ENCODE measurements around the gene GPR15LG.
A peak's percentile ranks its signal among the peaks of the same experiment; 100 is the strongest.
"Not testable (repeated sequence)": the region's sequence is repeated elsewhere in the genome, so short reads cannot be mapped to it uniquely, and the experiment has no call there.

The GPR15LG gene

GRCh38 chr10:84173501-84173929, at the start of gene GPR15LG:
Gene GPR15LG, plus strand, starts transcription at chr10:84173801. Its CDS starts 51 bp downstream, at chr10:84173852.
- no peak for DNase-seq (ENCODE audit: low spot score)

DNA sequence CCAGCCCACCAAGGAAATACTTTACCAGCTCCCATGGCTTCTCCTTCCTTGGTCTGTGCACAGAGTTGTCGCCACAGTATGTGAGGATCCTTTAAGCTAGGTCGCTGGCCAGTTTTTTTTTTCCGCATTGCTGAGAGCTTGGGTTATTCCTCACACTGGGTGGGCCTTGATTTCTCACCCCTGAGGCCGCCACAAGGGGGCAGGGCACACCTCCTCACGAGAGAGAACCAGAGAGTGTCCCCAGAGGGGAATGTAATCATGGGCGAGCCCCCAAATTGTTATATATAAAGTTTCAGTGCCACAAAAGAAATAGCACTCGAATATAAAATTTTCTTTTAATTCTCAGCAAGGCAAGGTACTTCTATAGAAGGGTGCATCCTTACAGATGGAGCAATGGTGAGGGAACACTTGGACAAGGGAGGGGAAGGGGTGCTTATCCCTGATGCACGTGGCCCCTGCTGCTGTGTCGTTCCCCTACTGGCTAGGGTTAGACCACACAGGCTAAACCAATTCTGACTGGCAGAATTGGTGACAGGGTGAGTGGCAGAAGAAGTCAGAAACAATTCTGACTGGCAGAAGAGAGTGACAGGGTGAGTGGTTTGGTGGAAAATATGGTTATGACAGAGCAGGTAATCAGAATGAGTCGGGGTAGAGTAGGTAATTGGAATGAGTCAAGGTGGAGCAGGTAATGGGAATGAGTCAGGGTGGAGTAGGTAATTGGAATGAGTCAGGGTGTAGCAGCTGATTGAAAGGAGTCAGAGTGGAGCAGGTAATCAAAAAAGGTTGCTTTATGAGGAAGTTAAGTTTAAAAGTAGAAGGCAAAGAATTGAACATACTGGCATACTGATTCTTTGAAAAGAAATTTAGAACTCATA, 47.5 kb upstream of the GPR15LG start:
- not testable (repeated sequence) for DNase-seq (ENCODE audit: low spot score)

GRCh38 chr10:84126785-84127167, 46.8 kb upstream of the GPR15LG start:
- no peak for DNase-seq (ENCODE audit: low spot score)

DNA sequence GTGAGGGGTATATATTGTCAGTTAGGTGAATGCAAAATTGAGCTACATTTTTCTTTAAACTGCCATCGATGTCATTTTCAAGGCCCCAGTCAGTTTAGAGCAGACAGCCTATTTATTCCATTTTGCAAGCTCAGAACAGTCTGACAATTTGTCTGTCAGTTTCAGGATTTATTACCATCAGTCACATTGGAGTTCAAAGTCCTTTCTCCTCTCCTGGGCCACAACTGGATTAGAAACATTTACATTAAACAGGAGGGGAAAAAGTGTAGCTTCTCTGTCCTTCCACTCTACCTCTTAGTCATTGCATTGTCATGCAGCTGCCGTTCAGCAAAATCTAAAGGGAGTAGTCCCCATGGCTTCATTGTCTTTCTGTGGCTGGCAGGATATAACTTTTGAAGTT, 37.8 kb upstream of the GPR15LG start:
- DNase-seq (ENCODE audit: low spot score), result no peak

- no peak for DNase-seq (ENCODE audit: low spot score)
Observed at GRCh38 chr10:84137811-84138210, 35.8 kb upstream of the GPR15LG start.

DNA sequence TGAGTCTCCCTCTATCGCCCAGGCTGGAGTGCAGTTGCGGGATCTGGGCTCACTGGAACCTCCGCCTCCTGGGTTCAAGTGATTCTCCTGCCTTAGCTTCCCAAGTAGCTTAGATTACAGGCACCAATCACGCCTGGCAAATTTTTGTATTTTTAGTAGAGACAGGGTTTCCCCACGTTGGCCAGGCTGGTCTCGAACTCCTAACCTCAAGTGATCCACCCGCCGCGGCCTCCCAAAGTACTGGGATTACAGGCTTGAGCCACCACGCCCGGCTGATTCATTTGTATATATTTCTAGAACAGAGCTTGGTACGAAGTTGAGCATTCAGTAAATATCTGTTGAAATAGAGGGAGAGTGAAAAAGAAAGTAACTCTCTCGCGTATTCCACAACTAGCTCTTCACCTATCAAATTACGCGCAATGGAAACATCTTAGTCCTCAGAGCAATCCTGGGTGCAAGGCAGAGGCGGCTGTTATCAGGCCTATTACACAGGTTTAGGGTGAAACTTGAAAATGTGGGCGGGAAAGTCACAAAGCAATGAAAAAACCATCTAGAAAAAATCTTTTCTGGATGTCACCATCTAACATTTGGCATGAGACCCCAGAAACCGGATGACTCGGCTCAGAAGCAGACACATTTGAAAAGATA, 35.0 kb upstream of the GPR15LG start:
- peak; percentile 19 for DNase-seq (ENCODE audit: low spot score)

DNA sequence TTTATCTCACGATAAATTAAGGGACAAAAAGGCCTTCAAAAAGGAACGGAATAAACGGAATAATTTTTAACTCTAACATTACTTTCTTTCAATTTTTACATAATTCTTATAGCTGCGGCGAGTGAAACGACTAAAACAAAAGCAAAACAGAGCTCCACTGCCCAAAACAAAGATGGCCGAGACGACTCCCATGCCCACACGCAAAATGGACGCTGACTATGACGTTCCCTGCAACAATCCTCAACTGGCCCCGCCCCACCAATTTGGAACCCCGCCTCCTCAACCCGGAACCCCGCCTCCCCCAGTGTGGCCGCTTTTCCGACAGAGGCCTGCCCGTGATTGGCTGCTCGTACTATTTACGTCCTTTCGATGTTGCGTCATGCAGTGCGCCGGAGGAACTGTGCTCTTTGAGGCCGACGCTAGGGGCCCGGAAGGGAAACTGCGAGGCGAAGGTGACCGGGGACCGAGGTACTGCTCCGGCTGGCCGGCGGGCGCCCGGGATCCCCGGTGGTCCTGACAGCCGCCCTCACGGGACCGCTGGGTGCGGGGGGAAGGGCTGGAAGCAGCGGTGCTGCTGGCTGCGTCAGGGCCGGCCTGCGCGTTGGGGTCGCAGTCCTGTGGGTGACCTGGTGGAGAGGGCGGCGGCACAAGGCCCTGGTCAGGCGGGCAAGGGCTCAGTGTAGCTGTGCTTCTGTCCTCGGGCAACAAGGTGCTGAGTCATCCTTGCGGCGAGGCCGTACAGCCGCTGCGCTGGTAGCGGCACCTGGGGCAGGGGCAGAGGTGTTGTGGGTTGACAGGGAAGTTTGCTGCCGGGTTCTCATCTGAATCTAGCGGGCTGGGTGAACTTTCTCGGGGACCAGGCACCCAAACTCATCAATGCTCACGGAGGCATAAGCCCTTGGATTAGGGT, 34.2 kb upstream of the GPR15LG start, which contains the start of gene GHITM:
Gene GHITM, plus strand, starts transcription at position 384 of the 910 bp plus-strand sequence. CDS start 1,992 bp downstream, outside the sequence.
- DNase-seq (ENCODE audit: low spot score), result peak; percentile 98

GRCh38 chr10:84140036-84140379, 33.6 kb upstream of the GPR15LG start:
- DNase-seq (ENCODE audit: low spot score), result peak; percentile 43

DNA sequence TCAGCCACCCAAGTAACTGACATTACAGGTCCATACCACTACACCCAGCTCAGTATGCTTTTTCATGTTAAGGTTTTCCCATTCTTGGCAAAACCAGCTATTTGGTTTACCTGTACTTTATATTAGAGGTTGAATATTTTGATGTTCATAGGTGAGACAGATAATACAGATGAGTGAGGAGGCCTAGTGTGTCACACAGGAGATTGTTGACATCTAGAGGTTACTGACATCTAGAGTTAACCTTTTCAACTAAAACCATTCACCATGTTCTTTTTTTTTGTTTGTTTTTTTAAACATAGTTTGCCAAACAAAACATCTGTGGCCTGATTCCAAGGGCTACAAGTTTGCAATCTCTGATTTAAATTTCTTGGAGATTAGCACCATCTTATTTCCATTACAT, 26.3 kb upstream of the GPR15LG start:
- DNase-seq (ENCODE audit: low spot score), result no peak

- DNase-seq (ENCODE audit: low spot score), result peak; percentile 58
Observed at GRCh38 chr10:84148006-84148597, 25.5 kb upstream of the GPR15LG start.

GRCh38 chr10:84149854-84150253, 23.7 kb upstream of the GPR15LG start:
- no peak for DNase-seq (ENCODE audit: low spot score)

- no peak for DNase-seq (ENCODE audit: low spot score)
Observed at GRCh38 chr10:84152769-84153168, 20.8 kb upstream of the GPR15LG start.

- no peak for DNase-seq (ENCODE audit: low spot score)
Observed at GRCh38 chr10:84155521-84155920, 18.1 kb upstream of the GPR15LG start.

- DNase-seq (ENCODE audit: low spot score), result no peak
Observed at GRCh38 chr10:84156009-84156408, 17.6 kb upstream of the GPR15LG start.

GRCh38 chr10:84156768-84157167, 16.8 kb upstream of the GPR15LG start:
- DNase-seq (ENCODE audit: low spot score), result no peak

- no peak for DNase-seq (ENCODE audit: low spot score)
Observed at GRCh38 chr10:84158061-84158460, 15.5 kb upstream of the GPR15LG start.

DNA sequence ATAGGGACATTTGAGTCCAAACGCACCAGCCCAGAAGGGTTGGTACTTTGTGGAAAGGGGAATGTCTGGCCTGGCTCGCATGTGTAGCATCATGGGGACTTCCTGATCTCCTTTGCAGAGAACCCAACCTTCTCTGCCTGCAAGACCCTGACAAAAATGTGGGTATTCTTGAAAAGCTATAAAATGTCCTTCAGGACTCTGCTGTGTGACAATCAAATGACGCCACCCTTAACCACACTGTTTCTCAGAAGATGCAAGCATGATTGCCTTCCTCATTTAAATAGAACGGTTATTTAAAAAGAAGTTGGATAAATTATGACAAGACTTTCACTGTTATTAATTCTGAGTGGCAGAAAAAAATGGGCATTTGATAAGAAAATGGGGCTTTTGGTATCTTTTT, 15.1 kb upstream of the GPR15LG start:
- DNase-seq (ENCODE audit: low spot score), result no peak

- no peak for DNase-seq (ENCODE audit: low spot score)
Observed at GRCh38 chr10:84159076-84159685, 14.4 kb upstream of the GPR15LG start.

DNA sequence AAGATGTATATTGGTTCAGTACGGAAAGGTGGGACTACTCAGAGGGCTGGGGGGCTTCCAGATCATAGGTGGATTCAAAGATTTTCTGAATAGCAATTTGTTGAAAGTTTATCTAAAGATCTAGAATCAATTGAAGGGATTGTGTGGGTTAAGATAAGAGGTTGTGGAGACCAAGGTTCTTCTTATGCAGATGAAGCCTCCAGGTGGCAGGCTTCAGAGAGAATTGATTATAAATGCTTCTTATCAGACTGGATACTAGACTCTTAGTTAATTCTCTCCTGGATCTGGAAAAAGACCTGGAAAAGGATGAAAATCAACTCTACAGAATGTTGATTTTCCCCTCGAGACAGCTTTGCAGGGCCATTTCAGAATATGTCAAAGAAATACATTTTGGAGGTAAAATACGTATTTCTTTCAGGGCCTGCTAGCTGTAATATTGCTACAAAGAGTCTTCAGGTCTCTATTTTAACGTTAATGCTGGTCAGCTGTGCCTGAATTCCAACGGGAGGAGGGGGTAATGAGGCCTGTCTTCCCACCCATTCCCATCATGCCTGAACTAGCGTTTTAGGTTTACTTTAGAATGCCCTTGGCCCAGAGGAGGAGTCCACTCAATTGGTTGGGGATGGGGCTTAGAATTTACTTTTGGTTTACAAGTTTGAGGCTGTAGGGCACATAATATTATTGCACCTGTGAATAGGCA, 12.8 kb upstream of the GPR15LG start:
- no peak for DNase-seq (ENCODE audit: low spot score)

DNA sequence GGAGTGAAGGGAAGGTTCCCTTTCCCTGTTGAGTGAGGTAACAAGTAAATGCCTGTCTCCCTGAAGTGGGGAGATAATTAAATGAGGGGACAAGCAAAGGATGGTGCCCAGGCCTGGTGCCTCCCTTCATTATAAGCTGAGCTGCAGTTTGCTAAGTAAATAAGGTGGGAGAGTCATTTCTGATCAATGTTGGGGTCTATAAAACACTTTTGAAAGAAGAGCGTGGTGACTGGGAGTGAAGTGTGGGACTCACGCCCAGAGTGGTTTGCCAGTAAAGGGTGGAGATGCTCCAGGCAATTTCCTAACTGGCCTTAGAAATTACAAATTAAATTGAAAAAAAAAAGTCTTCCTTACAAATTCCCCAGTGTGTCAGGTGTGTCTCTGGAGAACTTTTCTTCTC, 9.6 kb upstream of the GPR15LG start:
- DNase-seq (ENCODE audit: low spot score), result no peak

GRCh38 chr10:84164442-84164841, 9.2 kb upstream of the GPR15LG start:
- no peak for DNase-seq (ENCODE audit: low spot score)
